ENCODE data around the gene FNDC11.

FNDC11 gene

DNA sequence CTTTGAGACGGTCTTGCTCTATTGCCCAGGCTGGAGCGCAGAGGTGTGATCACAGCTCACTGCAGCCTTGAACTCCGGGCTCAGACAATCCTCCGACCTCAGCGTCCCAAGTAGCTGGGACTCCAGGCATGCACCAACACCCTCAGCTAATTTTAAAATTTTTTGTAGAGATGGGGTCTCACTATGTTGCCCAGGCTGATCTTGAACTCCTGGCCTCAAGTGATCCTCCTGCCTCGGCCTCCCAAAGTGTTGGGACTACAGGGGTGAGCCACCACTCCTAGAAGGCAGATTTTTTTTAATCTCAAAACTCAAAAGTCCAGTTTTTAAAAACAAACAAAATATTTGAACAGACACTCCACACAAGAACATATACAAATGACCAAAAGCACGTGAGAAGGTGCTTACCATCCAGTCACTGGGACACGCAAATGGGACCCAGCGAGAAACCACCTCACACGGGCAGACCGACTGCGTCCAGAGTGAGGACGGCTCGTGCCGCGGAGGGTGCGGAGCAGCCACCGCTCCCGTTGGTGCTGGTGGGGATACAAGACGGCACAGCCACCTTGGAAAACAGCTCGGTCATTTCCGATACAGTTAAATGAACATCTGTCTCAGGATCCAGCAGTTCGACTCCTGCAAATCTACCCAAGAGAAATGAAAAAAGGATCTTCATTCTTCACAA lies 28.6 kb downstream of the FNDC11 start:
- DNase-seq, result no peak

DNA sequence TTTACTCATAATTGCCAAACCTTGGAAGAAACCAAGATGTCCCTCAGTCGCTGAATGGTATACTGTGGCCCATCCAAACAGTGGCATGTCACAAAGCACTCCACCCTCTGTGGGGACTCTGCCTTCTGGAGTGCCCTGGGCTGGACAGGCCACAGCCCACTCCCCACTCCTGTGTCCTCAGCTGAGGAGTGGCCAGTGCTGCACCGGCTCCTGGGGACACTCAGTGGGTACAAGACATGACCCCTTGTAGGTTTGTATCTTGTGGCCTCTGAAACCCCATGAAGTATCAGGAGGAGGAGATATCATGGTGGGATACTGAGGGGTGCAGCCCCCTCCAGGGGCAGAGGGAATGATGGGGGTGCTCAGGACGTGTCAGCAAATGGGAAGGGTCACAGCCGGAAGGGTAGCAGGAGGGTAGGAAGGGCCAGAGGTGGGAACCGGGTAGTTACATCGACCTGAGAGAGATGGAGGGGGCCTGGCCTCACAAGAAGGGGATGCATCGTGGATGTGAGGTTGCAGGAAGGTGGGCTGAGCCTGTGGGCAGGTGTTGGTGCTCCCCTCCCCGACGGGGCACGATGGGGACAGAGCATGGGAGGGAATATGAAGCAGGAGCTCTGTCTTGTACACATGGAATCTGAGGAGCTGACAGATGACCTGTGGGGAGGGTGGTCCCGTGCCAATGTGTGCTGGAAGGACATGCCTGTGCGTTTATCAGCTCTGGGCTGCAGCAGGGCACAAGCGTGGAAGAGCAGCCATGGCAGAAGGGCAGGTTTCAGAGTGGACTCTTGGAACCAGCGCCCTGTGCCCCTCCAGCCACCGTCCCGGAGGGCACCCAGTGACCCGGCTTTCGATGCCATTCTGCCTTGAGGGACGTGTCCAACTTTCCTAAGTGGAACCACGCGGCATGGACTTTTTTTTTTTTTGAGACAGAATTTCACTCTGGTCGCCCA lies 31.9 kb downstream of the FNDC11 start:
- DNase-seq, result no peak

DNA sequence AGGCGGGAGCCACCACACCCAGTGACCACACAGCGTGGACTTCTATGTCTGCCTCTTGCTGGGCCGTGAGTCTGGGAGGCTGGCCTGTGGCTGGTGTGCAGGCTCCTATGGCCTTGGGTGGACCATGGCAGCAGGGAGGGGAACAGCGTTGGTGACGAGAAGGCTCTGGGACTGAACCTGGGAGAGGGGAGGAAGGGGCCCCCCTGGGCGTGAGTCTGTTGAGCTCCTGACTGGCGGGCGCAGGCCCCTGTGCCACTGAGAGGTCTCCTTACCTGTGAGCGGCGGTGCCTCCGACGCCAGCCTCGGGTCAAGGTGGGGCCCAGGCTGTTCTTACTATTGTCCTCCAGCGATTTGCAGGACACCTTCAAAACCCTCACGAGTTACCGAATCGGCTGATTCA lies 32.8 kb downstream of the FNDC11 start:
- no peak for DNase-seq

DNA sequence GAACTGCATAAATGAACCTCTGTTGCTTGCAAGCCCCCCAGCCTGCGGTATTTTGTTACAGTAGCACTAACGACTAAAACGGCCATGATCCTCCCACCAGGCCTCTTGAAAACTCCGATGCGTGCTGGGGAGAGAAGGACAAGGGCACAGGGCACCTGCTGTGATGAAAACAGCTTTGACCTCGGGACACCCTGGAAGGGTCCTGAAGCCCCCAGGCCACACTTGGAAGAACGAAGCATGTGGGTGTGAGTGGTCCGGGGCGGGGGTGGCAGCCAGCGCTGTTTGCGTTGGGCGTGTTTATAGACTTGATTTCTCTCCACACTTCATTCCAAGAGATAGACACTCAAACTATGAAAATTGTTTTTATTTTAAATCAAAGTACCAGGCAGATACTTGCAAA lies 33.3 kb downstream of the FNDC11 start:
- DNase-seq, result no peak

DNA sequence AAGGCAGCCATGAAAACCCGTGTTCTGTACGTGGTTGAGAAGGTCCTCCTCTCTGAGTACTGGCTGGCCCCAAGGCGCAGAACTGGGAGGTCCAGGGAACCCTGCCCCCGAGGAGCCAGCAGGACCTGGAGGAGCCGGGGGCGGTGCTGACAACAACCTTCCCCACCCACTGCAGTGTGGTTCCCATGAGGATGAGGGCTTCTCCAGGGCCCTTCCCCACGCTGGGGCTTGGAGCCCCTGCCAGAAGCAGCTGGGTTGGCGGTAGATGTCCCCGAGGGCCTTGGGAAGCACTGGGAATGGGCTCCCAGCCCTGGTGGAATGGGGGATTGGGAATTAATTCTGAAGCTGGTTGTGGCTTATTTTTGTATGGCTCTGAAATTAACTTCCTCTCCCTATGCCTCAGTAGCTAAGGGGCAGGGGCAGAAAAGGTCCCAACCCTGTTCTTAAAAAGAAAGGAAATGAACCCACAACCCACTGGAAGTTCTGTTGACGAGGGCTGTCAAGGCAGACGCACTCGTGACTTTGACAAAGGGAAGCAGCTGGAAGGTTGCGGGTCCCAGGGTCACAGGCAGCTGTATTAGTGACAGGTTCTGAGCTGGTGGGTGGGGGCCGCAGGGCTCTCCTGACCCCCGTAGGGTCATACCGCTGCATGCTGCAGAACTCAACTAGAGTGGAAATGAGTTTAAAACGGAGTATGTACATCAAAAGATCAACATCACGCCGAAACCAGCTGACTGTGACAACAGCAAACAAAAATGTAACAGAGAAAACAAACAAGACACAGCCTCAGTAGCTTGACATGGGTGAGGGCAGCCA lies 34.0 kb downstream of the FNDC11 start:
- no peak for DNase-seq

DNA sequence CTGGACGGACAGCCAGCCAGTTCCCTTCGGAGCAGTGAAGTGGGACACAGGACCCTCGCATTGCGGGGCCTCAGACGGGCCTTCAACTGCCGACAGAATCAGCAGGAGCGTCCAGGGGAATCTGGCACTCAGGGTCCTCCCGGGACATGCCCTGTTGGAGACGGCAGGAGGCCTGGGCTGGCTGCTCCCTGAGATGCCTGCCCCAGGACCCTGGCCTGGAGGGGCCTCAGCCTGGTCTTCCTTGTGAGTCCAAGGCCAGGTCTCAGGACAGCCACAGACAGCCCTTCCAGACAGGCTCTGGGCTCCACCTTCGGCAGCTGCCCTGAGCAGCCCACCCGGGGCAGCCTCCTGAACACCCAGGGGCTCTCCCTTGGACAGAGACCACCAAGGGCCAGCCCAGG lies 34.7 kb downstream of the FNDC11 start:
- DNase-seq, result no peak

DNA sequence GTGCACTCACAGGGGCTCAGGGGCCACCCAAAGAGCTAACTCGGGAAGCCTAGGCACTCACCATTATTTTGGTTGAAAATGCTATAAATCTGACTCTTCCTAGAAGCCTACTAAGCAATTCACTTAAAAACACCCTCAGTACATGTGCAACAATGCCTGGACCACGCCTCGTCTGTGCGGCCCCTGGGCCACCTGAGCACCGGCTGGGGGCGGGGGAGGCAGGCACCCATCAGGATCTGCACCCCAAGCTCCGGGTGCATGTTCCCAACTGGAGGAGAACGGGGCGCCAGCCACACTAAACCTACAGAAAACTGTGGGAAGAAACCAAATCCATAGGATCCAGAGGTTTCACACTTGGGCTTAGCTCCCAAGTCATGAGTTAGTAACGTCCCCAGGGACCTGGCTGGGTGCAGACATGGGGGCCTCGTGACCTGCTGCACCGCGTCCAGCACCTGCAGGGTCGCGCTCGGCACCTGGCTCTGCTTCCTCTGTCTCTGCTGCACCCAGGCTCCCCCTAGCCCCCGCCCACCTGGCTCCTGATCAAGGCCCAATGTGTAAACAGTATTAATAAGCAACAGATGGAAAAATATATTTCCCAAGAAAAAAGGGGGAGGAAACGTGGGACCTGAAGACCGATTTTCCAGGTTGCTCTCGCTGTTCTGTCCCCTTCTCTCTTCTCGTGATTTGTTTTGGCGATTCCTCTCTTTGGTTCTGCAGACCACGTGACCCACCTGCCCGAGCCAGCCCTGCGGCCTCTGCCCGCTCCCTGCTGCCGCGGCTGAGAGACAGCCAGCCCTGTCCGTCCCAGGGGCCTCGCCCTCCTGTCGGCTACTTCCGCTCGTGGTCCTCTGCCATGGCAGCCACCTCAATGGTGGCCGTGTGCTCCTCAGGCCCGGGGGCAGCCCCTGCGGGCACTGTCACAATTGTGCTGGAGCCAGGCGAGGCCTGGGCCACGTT lies 35.6 kb downstream of the FNDC11 start:
- no peak for DNase-seq

DNA sequence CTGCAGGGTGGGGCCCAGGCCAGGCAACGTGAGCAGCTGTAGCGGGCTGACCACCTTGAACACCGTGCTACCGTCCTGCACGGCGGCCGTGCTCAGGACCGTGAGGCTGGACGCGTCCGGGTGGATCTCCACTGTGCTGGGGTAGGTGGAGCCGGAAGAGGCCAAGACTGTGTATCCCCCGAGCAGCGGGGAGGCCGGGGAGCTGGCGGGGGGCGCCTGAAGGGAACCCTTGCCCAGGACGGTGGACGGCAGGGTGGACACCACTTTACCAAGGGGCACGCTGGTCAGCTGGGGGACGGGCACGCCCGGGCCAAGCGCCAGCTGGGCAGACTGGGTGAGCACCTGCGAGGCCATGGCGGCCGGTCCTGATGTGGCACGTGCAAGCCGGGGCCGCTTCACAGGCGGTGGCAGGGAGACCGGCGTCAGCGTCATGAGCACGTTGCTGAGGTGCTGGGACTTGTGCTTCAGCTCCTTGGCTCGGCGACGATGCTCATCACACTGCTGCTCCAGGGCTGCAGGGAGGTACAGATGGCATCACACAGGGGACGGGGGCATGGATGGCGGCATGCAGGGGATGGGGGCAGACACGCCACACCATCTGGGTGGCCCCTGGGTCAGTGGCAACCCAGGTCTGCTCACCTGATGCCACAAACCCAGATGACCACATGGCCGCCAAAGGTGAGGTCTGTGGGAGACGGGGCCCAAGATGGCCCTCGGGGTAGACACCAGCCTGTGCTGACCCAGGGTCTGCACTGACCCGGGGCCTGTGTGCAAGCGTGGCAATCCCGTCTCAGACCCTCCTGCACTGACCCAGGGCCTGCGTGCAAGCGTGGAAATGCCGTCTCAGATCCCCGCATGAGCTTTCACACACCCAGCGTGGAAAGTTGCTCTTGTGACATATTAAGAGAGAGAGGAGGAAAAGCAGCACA lies 36.5 kb downstream of the FNDC11 start:
- DNase-seq, result no peak

DNA sequence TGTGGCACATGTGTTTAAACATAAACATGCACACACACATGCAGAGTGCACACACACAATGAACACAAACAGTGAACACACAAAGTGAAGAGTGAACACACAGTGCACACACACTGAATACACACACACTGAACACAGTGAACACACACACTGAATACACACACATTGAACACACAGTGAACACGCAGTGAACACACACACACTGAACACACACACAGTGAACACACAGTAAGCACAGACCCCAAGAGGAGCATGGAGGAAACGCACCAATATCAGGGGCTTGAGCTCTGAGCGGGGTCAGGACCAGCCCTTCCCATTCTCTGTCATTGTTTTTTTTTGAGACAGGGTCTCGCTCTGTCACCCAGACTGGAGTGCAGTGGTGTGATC lies 37.2 kb downstream of the FNDC11 start:
- DNase-seq, result no peak

DNA sequence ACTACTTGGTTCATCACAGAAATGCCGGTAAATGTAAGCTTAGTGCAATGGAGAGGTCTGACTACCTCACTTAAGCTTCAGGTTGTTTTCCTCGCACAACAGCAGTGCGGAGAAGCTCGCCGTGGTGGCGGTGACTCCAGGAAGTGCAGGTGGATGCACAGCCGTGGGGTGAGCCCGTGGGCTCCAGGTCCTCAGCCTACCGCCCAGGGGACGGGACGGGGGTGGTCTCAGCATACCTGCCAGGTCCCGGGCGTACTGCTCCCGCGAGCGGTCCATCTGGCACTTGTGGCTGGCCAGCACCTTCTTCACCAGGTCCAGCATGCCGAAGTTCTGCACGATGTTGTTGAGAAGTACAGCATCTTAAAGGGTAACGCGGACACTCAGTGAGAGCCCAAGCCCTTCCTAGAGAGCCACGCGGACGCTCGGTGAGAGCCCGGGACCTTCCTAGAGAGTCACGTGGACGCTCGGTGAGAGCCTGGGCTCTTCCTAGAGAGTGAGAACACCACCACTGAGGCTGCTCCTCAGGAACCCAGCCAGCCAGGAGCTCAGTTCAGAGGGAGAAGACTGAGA lies 37.9 kb downstream of the FNDC11 start:
- DNase-seq, result no peak

DNA sequence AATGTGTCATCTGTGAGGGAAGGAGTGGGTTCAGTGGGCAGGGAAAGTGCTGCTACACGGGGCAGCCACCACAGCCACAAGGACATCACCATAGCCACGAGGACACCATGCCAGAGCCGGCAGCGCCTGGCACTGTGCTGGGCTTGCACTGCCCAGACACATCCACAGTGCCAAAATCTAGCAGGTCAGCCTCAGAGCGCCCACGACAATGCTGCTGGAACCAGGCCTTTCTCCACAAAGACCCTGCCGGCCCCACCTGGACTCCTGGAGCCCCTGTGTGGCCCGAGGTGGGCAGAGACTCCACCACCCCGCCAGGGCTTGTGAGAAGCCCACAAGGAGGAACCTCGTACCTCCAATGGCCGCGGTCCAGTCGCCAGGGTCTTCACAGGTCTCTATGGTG lies 38.7 kb downstream of the FNDC11 start:
- DNase-seq, result no peak

DNA sequence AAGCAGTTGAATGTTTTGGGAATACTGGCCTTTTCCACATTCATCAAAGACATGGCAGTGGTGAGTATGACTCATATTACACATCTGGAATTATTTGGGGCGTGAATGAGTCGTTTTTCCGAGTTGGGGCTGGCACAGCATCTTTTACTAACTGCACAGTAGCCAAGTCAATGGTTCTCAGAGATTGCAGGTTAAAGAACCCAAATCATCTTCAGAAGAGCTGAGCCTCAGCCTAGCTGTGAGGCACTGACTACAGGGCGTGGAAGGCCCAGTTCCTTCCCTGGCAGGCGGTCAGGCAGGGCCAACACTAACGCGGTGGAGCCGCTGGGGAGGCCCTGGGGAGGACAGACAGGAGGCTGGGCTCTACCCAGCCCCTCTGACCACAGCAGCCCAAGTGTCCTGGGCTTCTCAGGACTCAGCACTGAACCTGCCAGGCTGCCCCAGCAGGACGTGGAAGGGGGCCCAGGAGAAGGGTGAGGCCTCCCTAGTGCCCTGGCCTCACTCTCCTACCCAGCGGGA lies 40.1 kb downstream of the FNDC11 start:
- DNase-seq, result no peak

DNA sequence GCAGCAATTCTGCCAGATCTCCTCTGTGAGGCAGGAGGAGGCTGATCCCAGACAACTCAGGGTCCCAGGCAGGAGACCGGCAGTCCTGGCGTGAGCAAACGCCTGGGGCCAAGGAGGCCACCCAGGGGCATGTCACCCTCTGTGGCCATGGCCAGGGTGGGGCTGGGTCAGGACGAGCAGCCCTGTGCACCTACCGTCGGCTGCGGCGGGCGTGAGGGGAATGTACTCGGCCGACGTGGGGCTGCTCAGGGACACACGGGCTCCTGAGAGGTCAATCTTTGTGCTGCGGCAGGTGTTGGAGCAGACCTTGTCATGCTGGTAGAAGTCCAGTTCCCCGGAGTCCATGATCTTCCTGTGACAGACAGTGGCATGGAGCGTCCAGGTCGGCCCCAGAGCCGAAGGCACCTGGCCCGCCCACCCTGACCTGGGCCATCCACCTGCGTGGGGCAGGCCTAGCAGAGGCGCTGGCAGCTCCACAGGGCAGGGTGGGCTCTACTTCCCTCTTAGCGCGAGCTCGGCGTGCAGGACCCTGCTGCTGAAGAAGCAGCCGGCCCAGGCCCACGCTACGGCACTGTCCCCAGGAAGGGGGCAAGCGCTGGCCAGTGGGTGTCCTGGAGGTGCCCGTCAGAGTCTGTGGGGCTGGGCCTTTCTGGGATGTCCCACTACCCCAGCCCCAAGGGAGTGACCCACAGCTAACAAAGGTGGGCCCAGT lies 41.6 kb downstream of the FNDC11 start:
- no peak for DNase-seq

DNA sequence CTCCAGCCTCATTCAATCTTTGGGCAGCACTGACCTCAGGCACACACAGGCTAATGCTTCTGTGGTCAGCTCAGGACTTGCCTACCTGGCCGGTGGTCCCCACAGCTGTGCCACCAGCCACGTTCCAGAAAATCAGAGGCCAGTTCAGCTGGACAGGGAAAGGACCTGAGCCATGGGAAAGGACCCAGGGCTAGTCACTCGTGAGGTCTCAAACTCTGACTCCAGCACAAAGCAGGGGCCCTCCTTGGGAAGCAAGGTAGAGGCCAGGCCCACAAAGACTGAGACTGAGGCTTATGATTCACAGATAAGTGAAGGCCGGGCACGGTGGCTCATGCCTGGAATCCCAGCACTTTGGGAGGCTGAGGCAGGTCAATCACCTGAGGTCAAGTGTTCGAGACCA lies 42.5 kb downstream of the FNDC11 start:
- DNase-seq, result no peak

DNA sequence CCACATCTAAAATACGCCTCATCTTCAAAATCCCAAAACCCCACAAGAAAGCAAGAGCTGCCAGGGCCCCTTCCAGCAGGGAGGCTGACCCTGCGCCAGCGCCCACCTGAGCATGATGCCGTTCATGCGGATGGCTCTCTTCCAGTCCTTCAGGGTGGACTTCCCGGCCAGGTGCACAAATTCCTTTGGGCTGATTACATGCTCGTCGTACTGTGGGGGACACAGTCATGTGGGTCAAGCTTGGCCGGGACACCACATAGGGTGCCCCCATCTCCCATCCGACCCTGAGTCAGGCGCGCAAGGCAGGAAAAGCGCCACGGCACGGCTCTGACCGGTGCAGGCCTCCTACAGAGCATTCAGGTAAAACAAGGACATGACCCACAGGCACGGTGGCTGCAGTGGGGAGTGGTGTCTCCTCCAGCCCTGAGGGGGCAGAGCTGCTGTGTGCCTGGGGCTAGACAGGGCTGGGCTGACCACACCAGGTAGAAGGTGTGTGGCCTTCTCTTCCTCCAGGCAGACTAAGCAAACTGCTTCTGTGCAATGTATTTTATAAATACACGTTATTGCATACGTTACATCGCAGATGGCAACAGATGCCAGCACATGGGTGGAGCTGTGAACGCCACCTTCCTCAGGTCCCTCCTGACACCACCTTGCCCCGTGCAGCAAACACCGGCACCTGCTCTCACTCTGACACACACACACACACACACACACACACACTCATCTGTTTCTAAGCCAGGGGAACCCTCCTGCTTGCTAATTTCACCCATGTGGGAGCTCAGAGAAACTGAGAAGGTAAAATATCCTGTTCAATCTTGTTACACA lies 43.9 kb downstream of the FNDC11 start:
- no peak for DNase-seq

DNA sequence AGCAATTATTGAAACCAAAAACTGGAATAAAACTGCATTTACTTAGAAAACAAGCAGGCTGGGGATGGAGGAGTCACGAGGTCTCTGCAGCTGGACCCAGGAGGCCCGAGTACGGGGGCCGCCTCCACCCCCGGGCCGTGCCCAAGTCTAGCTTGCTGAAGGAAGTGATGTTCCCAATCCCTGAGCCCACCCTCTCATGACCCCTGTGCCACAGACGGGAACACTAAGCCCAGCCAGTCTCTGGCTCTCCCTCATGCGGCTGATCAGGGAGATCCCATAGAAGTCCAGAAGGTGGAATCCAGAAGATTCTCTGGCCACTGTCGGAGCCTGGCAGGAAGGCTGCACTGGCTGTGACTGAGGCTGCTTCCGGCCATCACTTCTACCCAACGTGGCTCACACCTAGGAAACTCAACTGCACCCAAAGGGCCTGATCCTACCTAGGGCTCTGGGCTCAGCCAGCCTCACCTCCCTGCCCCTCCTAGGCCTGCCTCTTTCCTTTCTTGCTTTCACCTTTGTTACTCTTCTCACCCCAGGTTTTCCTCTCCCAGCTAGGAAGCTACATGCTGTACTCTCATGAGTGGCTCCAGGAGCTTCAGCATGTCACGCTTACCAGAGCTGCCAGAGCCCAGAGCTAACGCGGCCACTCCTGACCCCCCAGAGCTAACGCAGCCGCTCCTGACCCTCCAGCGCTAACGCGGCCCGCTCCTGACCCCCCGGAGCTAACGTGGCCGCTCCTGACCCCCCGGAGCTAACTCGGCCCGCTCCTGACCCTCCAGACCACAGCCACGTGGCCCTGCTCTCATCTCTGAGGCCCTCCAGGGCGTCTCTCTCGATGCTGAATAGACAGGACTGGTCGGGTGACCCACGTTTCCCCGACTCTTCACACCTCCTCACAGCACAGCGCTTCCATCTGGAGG lies 44.8 kb downstream of the FNDC11 start:
- no peak for DNase-seq

DNA sequence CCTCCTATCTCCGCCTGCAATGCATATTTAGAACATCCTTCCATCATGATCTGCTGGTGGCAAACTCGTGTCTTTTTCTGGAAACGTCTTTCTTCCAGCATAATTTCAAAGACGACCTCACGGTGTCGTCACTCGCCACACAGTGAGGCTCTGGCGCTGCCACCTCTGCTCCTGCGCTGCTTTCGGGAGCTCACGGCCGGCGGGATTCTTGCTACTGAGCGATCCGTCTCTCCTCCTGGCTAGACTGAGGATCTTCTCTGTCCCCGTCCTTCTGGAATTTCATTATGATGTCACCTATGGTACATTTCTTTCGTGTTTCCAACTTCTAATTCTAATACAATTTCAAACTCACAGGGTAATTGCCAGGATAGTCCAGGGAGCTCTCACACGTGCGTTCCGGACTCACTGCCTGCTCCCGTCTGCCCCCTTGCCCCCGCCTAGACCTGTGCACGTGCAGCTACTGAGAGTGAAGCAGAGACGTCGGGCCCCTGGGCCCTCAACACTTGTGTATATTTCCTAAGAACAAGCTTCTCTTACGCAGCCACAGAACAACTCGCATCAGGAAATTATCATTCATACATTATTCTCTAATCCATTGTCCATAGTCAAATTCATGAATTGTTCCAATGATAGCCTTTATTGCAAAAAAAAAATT lies 45.6 kb downstream of the FNDC11 start:
- no peak for DNase-seq
